NCI-H2227 treated with DMSO at 0.1 percent for 48 hours (cell line): Measurements from ENCODE around the gene ELMOD1.
"Not testable (repeated sequence)": the region's sequence is repeated elsewhere in the genome, so short reads cannot be mapped to it uniquely, and the experiment has no call there.

Experiments used
- DNase-seq: peaks from one replicate; lab custom pipeline; 2025; lab: John Stamatoyannopoulos, UW

ELMOD1 gene

GRCh38 chr11:107590460-107591377, at the start of gene ELMOD1:
Gene ELMOD1, plus strand, starts transcription at chr11:107591147. Its CDS starts 27,043 bp downstream, at chr11:107618190.
- DNase-seq = no peak

- DNase-seq = no peak
These were observed 45.8 kb upstream of the ELMOD1 start for GRCh38 chr11:107545101-107545514.

- no peak for DNase-seq
These were observed 43.0 kb upstream of the ELMOD1 start for GRCh38 chr11:107547961-107548360.

GRCh38 chr11:107549253-107549953, 41.5 kb upstream of the ELMOD1 start:
- peak; percentile 27 for DNase-seq

GRCh38 chr11:107549954-107550285, 41.0 kb upstream of the ELMOD1 start:
- DNase-seq = no peak

- DNase-seq = no peak
These were observed 40.6 kb upstream of the ELMOD1 start for GRCh38 chr11:107550304-107550703.

- no peak for DNase-seq
These were observed 29.3 kb upstream of the ELMOD1 start for GRCh38 chr11:107561688-107562087.

GRCh38 chr11:107562647-107563208, 28.2 kb upstream of the ELMOD1 start:
- no peak for DNase-seq

GRCh38 chr11:107563702-107564101, 27.2 kb upstream of the ELMOD1 start:
- DNase-seq = peak; percentile 25

DNA sequence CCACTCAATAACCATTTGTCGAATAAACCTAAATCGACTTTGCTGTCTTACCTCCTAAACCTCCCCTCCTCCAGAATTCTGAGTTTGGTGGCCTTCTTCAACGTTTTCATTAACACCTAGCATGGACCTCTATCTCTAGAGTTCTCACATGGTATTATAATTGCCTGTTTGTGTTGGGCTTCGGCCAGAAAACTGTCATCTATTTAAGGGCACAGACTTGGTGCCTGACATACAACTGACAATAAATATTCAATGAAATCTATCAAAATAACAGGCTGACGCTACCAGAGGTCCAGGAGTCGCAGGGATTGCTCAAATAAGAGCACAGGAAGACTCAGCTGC, 26.1 kb upstream of the ELMOD1 start:
- DNase-seq = no peak

DNA sequence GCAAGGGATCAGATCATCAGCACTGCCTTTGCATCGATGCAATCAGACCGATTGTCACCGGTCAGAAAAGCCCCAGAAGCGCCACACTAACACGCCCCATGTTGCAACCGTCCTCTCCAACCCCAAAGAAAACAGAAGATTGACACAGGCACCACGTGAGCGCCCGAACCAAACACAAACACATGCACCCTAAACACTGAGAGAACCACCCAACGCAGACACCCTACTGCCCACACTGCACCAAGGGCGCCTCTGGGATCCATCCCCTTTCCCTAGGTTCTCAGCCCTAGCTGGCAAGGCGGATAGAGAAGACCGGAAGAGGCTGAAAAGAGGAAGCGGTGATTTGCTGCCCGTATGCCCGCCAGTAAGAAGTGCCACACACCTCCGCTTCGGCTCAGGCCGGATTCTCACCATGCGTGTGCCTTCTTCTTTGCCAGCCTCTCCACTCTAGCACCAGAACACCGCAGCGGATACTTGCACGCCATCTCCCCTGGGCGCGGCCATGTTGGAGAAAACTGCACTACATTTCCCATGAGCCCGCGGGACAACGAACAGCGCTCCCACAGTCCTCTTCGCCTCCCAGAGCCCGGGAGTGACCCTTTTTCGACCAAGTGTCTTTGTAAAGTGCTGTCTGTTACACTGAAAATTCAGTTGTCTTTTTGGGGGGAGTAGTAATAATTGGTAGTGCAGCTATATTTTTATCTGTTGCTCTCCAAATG, 25.6 kb upstream of the ELMOD1 start, which contains the start of gene ALKBH8:
TSS of gene ALKBH8 (minus strand) at position 517 of the 719 bp plus-strand sequence. CDS start 4,842 bp downstream, outside the sequence.
- peak; percentile 66 for DNase-seq

- not testable (repeated sequence) for DNase-seq
These were observed 24.9 kb upstream of the ELMOD1 start for GRCh38 chr11:107565955-107566501.

DNA sequence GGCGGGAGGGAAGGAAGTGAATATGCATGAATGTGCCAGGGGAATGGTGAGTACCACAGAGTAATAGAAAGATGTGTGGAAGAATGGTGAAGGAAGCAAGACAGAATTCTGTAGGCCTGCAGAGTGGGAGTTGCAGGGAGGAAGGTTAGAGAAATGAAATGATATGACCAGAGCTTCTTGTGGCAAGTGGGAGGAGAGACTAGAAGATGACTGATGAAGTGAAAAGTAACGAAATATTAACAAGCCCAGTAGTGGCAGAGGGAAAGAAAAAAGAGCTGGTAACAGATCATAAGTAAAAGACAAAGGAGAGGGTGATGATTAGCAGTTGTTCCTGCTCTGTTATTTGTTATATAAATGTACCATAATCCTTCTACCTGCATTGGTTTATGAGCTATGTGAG, 24.4 kb upstream of the ELMOD1 start:
- DNase-seq = no peak

DNA sequence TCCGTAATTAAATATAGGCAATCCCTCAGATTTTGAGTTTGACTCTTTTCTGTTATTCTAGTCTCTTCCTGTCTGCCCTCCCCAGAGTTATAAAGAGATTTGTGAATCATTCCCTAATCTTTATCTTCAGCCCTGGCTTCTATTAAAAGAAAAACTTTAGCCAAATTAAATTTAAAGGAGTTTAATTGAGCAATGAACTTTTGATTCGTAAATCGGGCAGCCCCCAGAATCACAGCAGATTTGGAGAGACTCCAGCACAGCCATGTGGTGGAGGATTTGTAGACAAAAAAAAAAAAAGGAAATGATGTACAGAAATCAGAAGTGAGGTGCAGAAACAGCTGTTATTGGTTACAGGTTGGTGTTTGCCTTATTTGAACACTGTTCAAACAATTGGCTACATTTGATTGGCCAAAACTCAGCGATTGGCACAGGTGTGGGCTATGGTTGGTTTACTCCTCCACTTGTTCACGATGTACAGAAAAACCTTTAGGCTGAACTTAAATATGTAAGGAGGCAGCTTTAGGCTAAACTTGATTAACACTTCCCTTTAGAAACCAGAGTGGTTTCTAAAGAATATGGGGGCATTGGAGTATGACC, 23.1 kb upstream of the ELMOD1 start:
- DNase-seq = no peak

- DNase-seq = no peak
These were observed 20.9 kb upstream of the ELMOD1 start for GRCh38 chr11:107570015-107570414.

DNA sequence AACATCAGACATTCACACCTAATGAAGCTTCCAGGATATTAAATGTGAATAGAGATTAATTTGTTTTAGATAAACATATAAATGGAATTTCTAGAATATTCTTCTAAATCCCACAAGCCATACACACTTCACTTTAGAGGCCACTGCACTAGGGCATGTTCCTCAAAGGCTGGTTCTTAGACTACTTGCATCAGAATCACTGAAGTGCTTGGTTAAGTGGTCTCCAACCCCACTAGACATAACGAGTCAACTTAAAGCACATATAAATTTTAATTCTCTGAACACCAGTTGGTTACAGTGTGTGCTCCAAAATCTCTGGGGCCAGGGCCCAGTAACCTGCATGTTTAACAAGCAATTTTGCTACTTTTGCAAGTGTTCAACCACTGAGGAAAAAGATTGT, 17.5 kb upstream of the ELMOD1 start:
- no peak for DNase-seq

DNA sequence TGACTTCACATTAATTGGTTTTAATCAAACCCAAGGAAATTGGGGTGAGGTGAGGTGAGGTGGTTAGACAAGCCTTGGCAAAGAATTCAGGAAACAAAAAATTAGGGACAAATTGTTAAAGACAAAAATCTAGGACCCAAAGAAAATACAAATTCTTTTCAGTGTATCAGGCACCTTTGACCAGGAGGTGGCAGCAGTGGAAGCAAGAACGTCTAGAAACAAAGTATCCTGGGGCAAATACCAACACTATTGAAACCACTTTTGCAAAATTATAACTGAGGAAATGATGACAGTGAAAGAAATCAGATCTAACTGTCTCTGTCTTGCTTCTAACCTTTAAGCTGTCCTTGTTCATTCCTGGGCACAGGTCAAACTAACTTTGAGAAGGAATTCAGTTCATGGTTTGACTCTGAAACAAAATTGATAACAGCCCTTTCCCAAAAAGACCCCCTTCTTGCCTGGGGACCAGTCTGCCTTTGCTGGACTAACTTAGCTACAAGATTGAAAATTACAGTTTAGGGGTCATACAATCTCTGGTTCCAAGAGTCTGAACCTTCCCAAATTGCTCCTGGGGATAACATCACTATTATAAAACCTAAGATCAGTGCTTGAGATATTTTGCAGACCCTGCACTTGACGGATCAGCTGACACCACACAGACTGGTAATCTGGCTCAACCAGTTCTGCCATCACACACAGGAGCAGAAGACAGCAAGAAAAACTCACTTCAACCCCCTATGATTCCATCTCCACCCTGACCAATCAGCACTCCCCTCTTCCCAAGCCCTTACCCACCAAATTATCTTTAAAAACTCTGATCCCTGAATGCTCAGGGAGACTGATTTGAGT, 14.2 kb upstream of the ELMOD1 start:
- DNase-seq = peak; percentile 13

DNA sequence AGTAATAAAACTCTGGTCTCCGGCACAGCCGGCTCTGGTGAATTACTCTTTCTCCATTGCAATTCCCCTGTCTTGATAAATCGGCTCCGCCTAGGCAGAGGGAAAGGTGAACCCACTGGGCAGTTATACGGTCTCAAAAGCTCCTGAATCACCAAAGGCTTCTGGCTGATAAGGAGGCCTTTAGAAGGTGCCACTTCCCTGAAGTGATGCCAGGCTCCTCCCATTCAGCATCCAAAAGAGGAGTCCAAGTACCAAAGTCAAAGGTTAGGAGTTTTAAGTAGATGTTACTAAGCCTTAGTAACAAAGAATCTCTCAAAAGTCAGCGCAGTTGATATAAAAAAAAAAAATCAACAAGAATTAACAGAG, 13.6 kb upstream of the ELMOD1 start:
- DNase-seq = no peak

DNA sequence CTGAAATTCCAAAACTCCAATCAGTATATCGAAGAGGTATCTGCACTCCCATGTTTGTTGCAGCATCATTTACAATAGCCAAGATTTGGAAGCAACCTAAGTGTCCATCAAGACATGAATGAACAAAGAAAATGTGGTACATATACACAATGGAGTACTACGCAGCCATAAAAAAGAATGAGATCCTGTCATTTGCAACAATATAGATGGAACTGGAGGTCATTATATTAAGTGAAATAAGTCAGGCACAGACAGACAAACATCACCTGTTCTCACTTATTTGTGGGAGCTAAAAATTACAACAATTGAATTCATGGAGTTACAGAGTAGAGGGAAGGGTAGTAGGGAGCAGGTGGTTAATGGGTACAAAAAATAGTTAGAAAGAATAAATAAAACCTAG, 11.8 kb upstream of the ELMOD1 start:
- DNase-seq = not testable (repeated sequence)

DNA sequence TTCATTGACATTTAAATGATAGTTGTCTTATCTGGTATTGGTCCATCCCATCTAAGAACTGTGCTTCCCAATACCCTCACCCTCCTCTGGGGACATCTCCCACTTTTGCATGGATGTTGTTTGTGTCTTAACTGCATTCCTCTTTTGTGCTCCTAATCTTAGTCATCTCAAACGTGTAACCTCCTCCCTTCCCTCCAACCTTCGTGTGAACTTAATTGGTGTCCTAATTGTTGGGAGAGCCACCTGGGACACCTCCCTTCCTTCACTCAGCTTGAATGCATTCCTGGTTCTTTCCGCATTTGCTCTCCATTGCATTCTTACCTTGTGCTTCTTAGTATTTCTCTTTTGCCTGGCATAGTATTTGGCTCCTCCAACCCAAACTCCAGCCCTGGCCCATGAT, 9.8 kb upstream of the ELMOD1 start:
- no peak for DNase-seq
